PC-3 (cell line): Measurements from ENCODE around the gene STRN4. TPM values are rescaled to one million over a fixed set of nuclear protein-coding genes. Genes with fewer than 3 reads are reported as not detected.
A peak's percentile ranks its signal among the peaks of the same experiment; 100 is the strongest.

Experiments
- ATAC-seq: fragments of 200-7000 bp; cut with Tn5 transposase; 2 replicates; pipeline ENCODE4 v1.9.1; 2020; ENCODE audit warnings: mild to moderate bottlenecking, moderate library complexity
- BruUV-seq: library from RNA; stranded (reverse); fragments of 400-500 nt; replicated peaks from 2 replicates; lab custom pipeline; 2021; lab: Mats Ljungman, UMichigan
- CTCF ChIA-PET: fragments of 300-600 bp; sonication (Branson Sonifier 250); formaldehyde crosslinking; loops from one replicate; lab custom pipeline; 2022; ENCODE audit warnings: antibody characterized with exemption; lab: Charles Lee
- POLR2A ChIA-PET: fragments of 300-600 bp; sonication (Branson Sonifier 250); formaldehyde crosslinking; loops from one replicate; lab custom pipeline; 2022; ENCODE audit warnings: antibody characterized with exemption; ENCODE audit not compliant: unreplicated experiment; lab: Charles Lee
- DNase-seq: peaks from one replicate; pipeline ENCODE4 v3.0.0-alpha.2; 2015
- H2AFZ ChIP-seq: fragments of 300-600 bp; sonication (generic); 2 replicates; pipeline ENCODE4 v1.6.0; 2016; ENCODE audit warnings: antibody characterized with exemption, low read length
- H3F3A ChIP-seq: fragments of 300-600 bp; sonication (generic); one replicate; pipeline ENCODE4 v1.6.0; 2017; ENCODE audit warnings: antibody characterized with exemption, low read length, control low read depth, mild to moderate bottlenecking; ENCODE audit not compliant: unreplicated experiment
- H3K27ac ChIP-seq: fragments of 300-600 bp; sonication (generic); 2 replicates; pipeline ENCODE4 v1.5.1; 2016; ENCODE audit warnings: mild to moderate bottlenecking, low read length
- H3K27me3 ChIP-seq: fragments of 300-600 bp; sonication (generic); 2 replicates; pipeline ENCODE4 v1.6.1; 2016; ENCODE audit warnings: low read length, mixed read lengths
- H3K36me3 ChIP-seq: fragments of 300-600 bp; sonication (generic); 2 replicates; pipeline ENCODE4 v1.6.1; 2016; ENCODE audit warnings: low read depth, mixed run types, low read length, mixed read lengths
- H3K4me1 ChIP-seq: fragments of 300-600 bp; sonication (generic); 2 replicates; pipeline ENCODE4 v1.5.1; 2016; ENCODE audit warnings: low read length; ENCODE audit not compliant: insufficient read depth
- H3K4me2 ChIP-seq: fragments of 300-600 bp; sonication (generic); 2 replicates; pipeline ENCODE4 v1.6.0; 2016; ENCODE audit warnings: low read length
- H3K4me3 ChIP-seq: fragments of 300-600 bp; sonication (generic); 2 replicates; pipeline ENCODE4 v1.5.1; 2016; ENCODE audit warnings: mild to moderate bottlenecking, low read length, mixed read lengths
- H3K79me2 ChIP-seq: fragments of 300-600 bp; sonication (generic); 2 replicates; pipeline ENCODE4 v1.6.1; 2017; ENCODE audit warnings: low read length, mixed read lengths
- H3K9ac ChIP-seq: fragments of 300-600 bp; sonication (generic); 2 replicates; pipeline ENCODE4 v1.6.0; 2016; ENCODE audit warnings: mild to moderate bottlenecking, low read length
- H3K9me2 ChIP-seq: fragments of 300-600 bp; sonication (generic); replicated peaks from 2 replicates; pipeline ENCODE4 v1.6.1; 2016; ENCODE audit warnings: mixed run types, low read length, mixed read lengths
- H3K9me3 ChIP-seq: fragments of 300-600 bp; sonication (generic); 2 replicates; pipeline ENCODE4 v1.6.1; 2016; ENCODE audit warnings: low read length, mixed read lengths
- H4K20me1 ChIP-seq: fragments of 300-600 bp; sonication (generic); 2 replicates; pipeline ENCODE4 v1.6.1; 2016; ENCODE audit warnings: low read length, mixed read lengths
- EZH2 ChIP-seq: fragments of 300-600 bp; sonication (generic); IDR thresholded peaks from one replicate; pipeline ENCODE4 v1.6.1; 2017; ENCODE audit warnings: antibody characterized with exemption, mild to moderate bottlenecking, low read length; ENCODE audit not compliant: unreplicated experiment
- EZH2phosphoT487 ChIP-seq: fragments of 300-600 bp; sonication (generic); IDR thresholded peaks from 2 replicates; pipeline ENCODE4 v1.6.1; 2018; ENCODE audit warnings: mild to moderate bottlenecking, antibody characterized with exemption, low read length, borderline replicate concordance
- intact Hi-C: fragments of 100-400 bp; cut with micrococcal nuclease; formaldehyde crosslinking; loops from 2 replicates; pipeline ENCODE4 v1.9.0; 2023
- total RNA-seq: library from RNA; depleted of rRNA; stranded (reverse); fragments of >200 nt; gene quantifications from 2 replicates; pipeline ENCODE4 v1.2.3, GENCODE V29; 2014
- TF ChIP-seq, protein P1 (sequence below): fragments of 300-600 bp; sonication (generic); conservative IDR thresholded peaks from 2 replicates; pipeline ENCODE4 v1.5.1; 2017; ENCODE audit warnings: antibody characterized with exemption, low read depth, mild to moderate bottlenecking, low read length

STRN4 gene
- total RNA-seq, 1 experiment from 2014 or later: 62.7 TPM

- TF ChIP-seq EZH2 (no peak), EZH2phosphoT487 (no peak)
- TF ChIP-seq, protein P1, sequence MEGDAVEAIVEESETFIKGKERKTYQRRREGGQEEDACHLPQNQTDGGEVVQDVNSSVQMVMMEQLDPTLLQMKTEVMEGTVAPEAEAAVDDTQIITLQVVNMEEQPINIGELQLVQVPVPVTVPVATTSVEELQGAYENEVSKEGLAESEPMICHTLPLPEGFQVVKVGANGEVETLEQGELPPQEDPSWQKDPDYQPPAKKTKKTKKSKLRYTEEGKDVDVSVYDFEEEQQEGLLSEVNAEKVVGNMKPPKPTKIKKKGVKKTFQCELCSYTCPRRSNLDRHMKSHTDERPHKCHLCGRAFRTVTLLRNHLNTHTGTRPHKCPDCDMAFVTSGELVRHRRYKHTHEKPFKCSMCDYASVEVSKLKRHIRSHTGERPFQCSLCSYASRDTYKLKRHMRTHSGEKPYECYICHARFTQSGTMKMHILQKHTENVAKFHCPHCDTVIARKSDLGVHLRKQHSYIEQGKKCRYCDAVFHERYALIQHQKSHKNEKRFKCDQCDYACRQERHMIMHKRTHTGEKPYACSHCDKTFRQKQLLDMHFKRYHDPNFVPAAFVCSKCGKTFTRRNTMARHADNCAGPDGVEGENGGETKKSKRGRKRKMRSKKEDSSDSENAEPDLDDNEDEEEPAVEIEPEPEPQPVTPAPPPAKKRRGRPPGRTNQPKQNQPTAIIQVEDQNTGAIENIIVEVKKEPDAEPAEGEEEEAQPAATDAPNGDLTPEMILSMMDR: no peak
- no peaks in the 10 kb centered on the region; the same call in 1 of the 2 replicates for H3K36me3 ChIP-seq
- DNase-seq (no peak), ATAC-seq (no peak)
- H3K4me1 ChIP-seq: no peaks in the 10 kb centered on the region; the same call in 1 of the 2 replicates
- H3F3A ChIP-seq: no peaks in the 10 kb centered on the region
- H3K9ac ChIP-seq: peak overlapping the region; percentile 85
- H3K4me2 ChIP-seq: peak overlapping the region; percentile 98
- H4K20me1 ChIP-seq: no peaks in the 10 kb centered on the region
- H3K4me3 ChIP-seq: peak overlapping the region; percentile 93
- H3K79me2 ChIP-seq: peaks cover 24% of the 10 kb centered on the region
- H3K27me3 ChIP-seq: no peaks in the 10 kb centered on the region
- ChIA-PET CTCF (interaction anchor here (0.6 kb wide), 1 partner anchor 12 kb away, joined by 6 read pairs; no protein-coding TSS in a partner anchor), POLR2A (no interaction called here)
- H3K27ac ChIP-seq: no peak overlapping the region
- peak overlapping the region; percentile 74; the same call in 1 of the 2 replicates for H2AFZ ChIP-seq
- intact Hi-C loops: loop anchor here (2.0 kb wide), 1 partner anchor 15 kb away; no protein-coding TSS in a partner anchor
- H3K9me2 ChIP-seq: no peaks in the 10 kb centered on the region
- BruUV-seq: no TSS peak
- H3K9me3 ChIP-seq: no peaks in the 10 kb centered on the region
Measured at GRCh38 chr19:46715975-46716671, 30.1 kb downstream of the STRN4 start.

- no peaks in the 10 kb centered on the region for H4K20me1 ChIP-seq
- POLR2A ChIA-PET: no interaction called here
- ATAC-seq: no peak
- H3K9me2 ChIP-seq: no peaks in the 10 kb centered on the region
- no peak overlapping the region for H3K27ac ChIP-seq
- no peaks in the 10 kb centered on the region for H3K9me3 ChIP-seq
- no peaks in the 10 kb centered on the region; the same call in 1 of the 2 replicates for H3K36me3 ChIP-seq
- intact Hi-C loops: no loop called here
- TF ChIP-seq EZH2phosphoT487 (no peak), EZH2 (no peak)
- TF ChIP-seq, protein P1: no peak
- no peaks in the 10 kb centered on the region for H3K27me3 ChIP-seq
- peak overlapping the region; percentile 98 for H3K4me2 ChIP-seq
- H3K4me3 ChIP-seq: peak overlapping the region; percentile 93
- no peaks in the 10 kb centered on the region for H3F3A ChIP-seq
- CTCF ChIA-PET: no interaction called here
- TSS peak; percentile 14 for BruUV-seq
- no peak for DNase-seq
- H3K79me2 ChIP-seq: peaks cover 24% of the 10 kb centered on the region
- H2AFZ ChIP-seq: peak overlapping the region; percentile 74; the same call in 1 of the 2 replicates
- no peaks in the 10 kb centered on the region; the same call in 1 of the 2 replicates for H3K4me1 ChIP-seq
- peak overlapping the region; percentile 85 for H3K9ac ChIP-seq
Measured at GRCh38 chr19:46715620-46715974, 30.7 kb downstream of the STRN4 start.
